ENCODE measurements around the gene GALNT2. TPM values are rescaled to one million over a fixed set of nuclear protein-coding genes. Genes with fewer than 3 reads are reported as not detected.

The GALNT2 gene
- total RNA-seq, 1 experiment from 2014 or later = 51.1 TPM

DNA sequence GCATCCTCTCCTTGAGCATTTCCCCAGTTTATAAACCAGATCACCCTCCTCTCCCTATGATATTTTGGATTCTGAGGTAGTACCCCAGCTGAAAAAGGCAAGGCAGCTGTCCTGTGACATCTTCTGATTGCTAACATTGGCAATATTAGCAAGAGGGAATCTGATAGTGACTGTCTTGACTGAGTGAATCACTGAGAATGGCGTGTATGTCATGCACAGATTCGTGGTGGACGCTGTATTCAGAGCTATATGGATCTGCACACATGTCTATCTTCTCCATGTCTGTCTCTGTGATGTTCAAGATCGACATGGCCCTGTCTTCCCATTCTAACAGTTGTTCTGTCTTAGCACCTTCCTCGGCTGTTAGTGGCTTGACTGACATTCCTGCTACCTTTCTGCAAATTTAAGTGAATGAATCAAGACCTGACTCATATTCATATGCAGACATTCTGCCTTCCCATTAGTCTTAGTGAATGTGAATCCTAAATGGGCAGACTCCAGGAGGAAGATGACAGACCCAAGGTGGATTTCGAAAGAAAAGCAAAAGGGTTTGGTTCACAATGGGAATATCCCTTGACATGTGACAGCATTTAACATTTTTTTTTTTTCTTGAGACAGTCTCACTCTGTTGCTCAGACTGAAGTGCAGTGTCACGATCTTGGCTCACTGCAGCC lies 261.4 kb downstream of the GALNT2 start:
- Histone ChIP-seq H3K4me1 (no peaks in the 10 kb centered on the region), H3K27me3 (no peaks in the 10 kb centered on the region), H3K4me3 (no peak overlapping the region), H3K27ac (no peak overlapping the region), H3K9me3 (replicated peaks) (no peaks in the 10 kb centered on the region), H3K36me3 (peaks cover 13% of the 10 kb centered on the region)
- no peak for DNase-seq

DNA sequence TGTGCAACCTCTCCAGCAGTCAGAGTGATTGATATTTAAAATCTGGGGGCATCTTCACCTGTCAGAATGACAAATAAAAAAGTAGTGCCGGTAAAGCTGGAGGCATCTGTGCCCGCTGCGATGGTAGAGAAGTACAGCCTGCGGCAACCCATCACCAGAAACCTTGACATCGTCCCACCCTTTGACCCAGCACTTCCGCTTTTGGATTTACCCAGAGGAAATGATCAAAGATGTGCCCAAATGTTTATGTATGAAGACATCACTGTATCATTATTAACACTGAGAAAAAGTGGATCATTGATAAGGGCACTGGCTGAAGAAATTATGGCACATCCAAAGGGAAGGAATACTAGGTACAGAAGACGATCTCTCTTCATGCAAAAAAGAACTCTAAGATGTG lies 263.1 kb downstream of the GALNT2 start:
- Histone ChIP-seq H3K4me1 (no peaks in the 10 kb centered on the region), H3K36me3 (peaks cover 7% of the 10 kb centered on the region), H3K27me3 (no peaks in the 10 kb centered on the region), H3K27ac (no peak overlapping the region), H3K9me3 (replicated peaks) (no peaks in the 10 kb centered on the region), H3K4me3 (no peak overlapping the region)
- DNase-seq = no peak

Measured in SJCRH30 (cell line).